AG08395 (cell line): ENCODE data around the gene ST8SIA4.
"Not testable (repeated sequence)": the region's sequence is repeated elsewhere in the genome, so short reads cannot be mapped to it uniquely, and the experiment has no call there.

Source experiments
- DNase-seq: peaks from one replicate; pipeline ENCODE4 v3.0.0; 2012; ENCODE audit warnings: mixed read lengths, low spot score

Gene ST8SIA4

GRCh38 chr5:100828071-100828897 lies 74.8 kb downstream of the ST8SIA4 start:
- no peak for DNase-seq

- no peak for DNase-seq
Measured at GRCh38 chr5:100827481-100827889, 75.6 kb downstream of the ST8SIA4 start.

- no peak for DNase-seq
Measured at GRCh38 chr5:100826133-100826532, 76.9 kb downstream of the ST8SIA4 start.

- no peak for DNase-seq
Measured at GRCh38 chr5:100824635-100825034, 78.4 kb downstream of the ST8SIA4 start.

GRCh38 chr5:100823812-100824211 lies 79.3 kb downstream of the ST8SIA4 start:
- no peak for DNase-seq

- DNase-seq, result no peak
Measured at GRCh38 chr5:100821751-100822150, 81.3 kb downstream of the ST8SIA4 start.

- DNase-seq, result no peak
Measured at GRCh38 chr5:100818340-100818739, 84.7 kb downstream of the ST8SIA4 start.

- DNase-seq, result no peak
Measured at GRCh38 chr5:100803397-100803796, 99.7 kb downstream of the ST8SIA4 start.

GRCh38 chr5:100802208-100802607 lies 100.9 kb downstream of the ST8SIA4 start:
- DNase-seq, result no peak

GRCh38 chr5:100800562-100800961 lies 102.5 kb downstream of the ST8SIA4 start:
- no peak for DNase-seq

GRCh38 chr5:100799166-100799565 lies 103.9 kb downstream of the ST8SIA4 start:
- no peak for DNase-seq

- no peak for DNase-seq
Measured at GRCh38 chr5:100797861-100798260, 105.2 kb downstream of the ST8SIA4 start.

- DNase-seq, result no peak
Measured at GRCh38 chr5:100796851-100797250, 106.2 kb downstream of the ST8SIA4 start.

- DNase-seq, result no peak
Measured at GRCh38 chr5:100794844-100795243, 108.2 kb downstream of the ST8SIA4 start.

- DNase-seq, result no peak
Measured at GRCh38 chr5:100794218-100794617, 108.9 kb downstream of the ST8SIA4 start.

GRCh38 chr5:100792781-100793180 lies 110.3 kb downstream of the ST8SIA4 start:
- DNase-seq, result no peak

- DNase-seq, result no peak
Measured at GRCh38 chr5:100791391-100791790, 111.7 kb downstream of the ST8SIA4 start.

- no peak for DNase-seq
Measured at GRCh38 chr5:100790951-100791350, 112.1 kb downstream of the ST8SIA4 start.

GRCh38 chr5:100790170-100790665 lies 112.9 kb downstream of the ST8SIA4 start:
- DNase-seq, result no peak

- DNase-seq, result no peak
Measured at GRCh38 chr5:100789694-100790093, 113.4 kb downstream of the ST8SIA4 start.

- DNase-seq, result no peak
Measured at GRCh38 chr5:100788417-100788816, 114.7 kb downstream of the ST8SIA4 start.

- no peak for DNase-seq
Measured at GRCh38 chr5:100787648-100788047, 115.4 kb downstream of the ST8SIA4 start.

GRCh38 chr5:100785536-100785935 lies 117.5 kb downstream of the ST8SIA4 start:
- DNase-seq, result not testable (repeated sequence)

- no peak for DNase-seq
Measured at GRCh38 chr5:100780376-100780870, 122.7 kb downstream of the ST8SIA4 start.
